Fibroblast of pulmonary artery (primary cell): ENCODE results near the gene SLC2A9.

Experiments used
- DNase-seq: peaks from one replicate; pipeline ENCODE4 v3.0.0-alpha.2; 2010; ENCODE audit warnings: low read depth
- H3K4me3 ChIP-seq: replicated peaks from 2 replicates; pipeline ENCODE4 v1.5.1; 2011; ENCODE audit warnings: low read depth, mild to moderate bottlenecking, control low read depth, low read length, moderate library complexity
- CTCF ChIP-seq: IDR thresholded peaks from 2 replicates; pipeline ENCODE4 v1.5.1; 2011; ENCODE audit warnings: mild to moderate bottlenecking, control low read depth, low read length, inconsistent platforms; ENCODE audit errors: missing control alignments

The SLC2A9 gene

GRCh38 chr4:9940041-9940440 lies 81.3 kb downstream of the SLC2A9 start:
- H3K4me3 ChIP-seq: no peak overlapping the region
- no peak for TF ChIP-seq CTCF
- no peak for DNase-seq

- H3K4me3 ChIP-seq: no peak overlapping the region
- no peak for TF ChIP-seq CTCF
- no peak for DNase-seq
Measured at GRCh38 chr4:9938933-9939332, 82.4 kb downstream of the SLC2A9 start.

- no peak for DNase-seq
- no peak overlapping the region for H3K4me3 ChIP-seq
- no peak for TF ChIP-seq CTCF
Measured at GRCh38 chr4:9937078-9937477, 84.2 kb downstream of the SLC2A9 start.

GRCh38 chr4:9936129-9936644 lies 85.1 kb downstream of the SLC2A9 start:
- no peak overlapping the region for H3K4me3 ChIP-seq
- DNase-seq: no peak
- TF ChIP-seq CTCF: no peak

GRCh38 chr4:9933956-9934355 lies 87.3 kb downstream of the SLC2A9 start:
- TF ChIP-seq CTCF: no peak
- H3K4me3 ChIP-seq: no peak overlapping the region
- no peak for DNase-seq

GRCh38 chr4:9933184-9933583 lies 88.1 kb downstream of the SLC2A9 start:
- DNase-seq: no peak
- no peak overlapping the region for H3K4me3 ChIP-seq
- TF ChIP-seq CTCF: no peak

GRCh38 chr4:9932771-9933170 lies 88.5 kb downstream of the SLC2A9 start:
- H3K4me3 ChIP-seq: no peak overlapping the region
- TF ChIP-seq CTCF: no peak
- no peak for DNase-seq
